Measurements from ENCODE around the gene CLIC2.

CLIC2 gene

GRCh38 chrX:155266439-155266838, 68.0 kb downstream of the CLIC2 start:
- no peaks in the 10 kb centered on the region for H3K9me3 ChIP-seq (ENCODE audit: low read depth, low read length)
- TF ChIP-seq POLR2AphosphoS5 (IDR thresholded peaks at IDR 0.05; ENCODE audit: borderline replicate concordance, low read depth, low read length): no peak
- no peak for TF ChIP-seq FOXP2 (optimal IDR thresholded peaks at IDR 0.05; ENCODE audit: control extremely low read depth, extremely low read length, insufficient read depth)
- TF ChIP-seq EZH2 (IDR thresholded peaks at IDR 0.05): no peak
- no peaks in the 10 kb centered on the region for H3K36me3 ChIP-seq (ENCODE audit: insufficient read depth, low read length)
- DNase-seq (ENCODE audit: low read depth, low spot score): no peak
- no peak overlapping the region for H3K4me3 ChIP-seq
- H3K27ac ChIP-seq: no peak overlapping the region
- H3K9ac ChIP-seq (ENCODE audit: insufficient read length): no peak overlapping the region

GRCh38 chrX:155263854-155264628, 70.4 kb downstream of the CLIC2 start, which contains the start of gene RAB39B:
Gene RAB39B, minus strand, starts transcription at chrX:155264491. Its CDS starts 203 bp downstream, at chrX:155264288.
- Histone ChIP-seq H3K36me3 (ENCODE audit: insufficient read depth, low read length) (no peaks in the 10 kb centered on the region), H3K9ac (ENCODE audit: insufficient read length) (no peak within 1 kb of the TSS), H3K9me3 (ENCODE audit: low read depth, low read length) (no peaks in the 10 kb centered on the region), H3K27ac (no peak within 1 kb of the TSS), H3K4me3 (no peak within 1 kb of the TSS)
- no peak for TF ChIP-seq FOXP2 (optimal IDR thresholded peaks at IDR 0.05; ENCODE audit: control extremely low read depth, extremely low read length, insufficient read depth)
- TF ChIP-seq EZH2 (IDR thresholded peaks at IDR 0.05): no peak
- no peak for TF ChIP-seq POLR2AphosphoS5 (IDR thresholded peaks at IDR 0.05; ENCODE audit: borderline replicate concordance, low read depth, low read length)
- DNase-seq (ENCODE audit: low read depth, low spot score): no peak

GRCh38 chrX:155262970-155263754, 71.3 kb downstream of the CLIC2 start:
- H3K4me3 ChIP-seq: peak overlapping the region; percentile 1; the same call in 1 of the 2 replicates
- TF ChIP-seq EZH2 (IDR thresholded peaks at IDR 0.05): no peak
- no peak for TF ChIP-seq POLR2AphosphoS5 (IDR thresholded peaks at IDR 0.05; ENCODE audit: borderline replicate concordance, low read depth, low read length)
- 0 out of 2 replicates have a peak overlapping the region, but pooled peaks have one; percentile 21 for H3K27ac ChIP-seq
- no peak overlapping the region for H3K9ac ChIP-seq (ENCODE audit: insufficient read length)
- peak; percentile 34 for DNase-seq (ENCODE audit: low read depth, low spot score)
- H3K36me3 ChIP-seq (ENCODE audit: insufficient read depth, low read length): no peaks in the 10 kb centered on the region
- no peaks in the 10 kb centered on the region for H3K9me3 ChIP-seq (ENCODE audit: low read depth, low read length)

- Histone ChIP-seq H3K9ac (ENCODE audit: insufficient read length) (no peak overlapping the region), H3K27ac (no peak overlapping the region), H3K9me3 (ENCODE audit: low read depth, low read length) (no peaks in the 10 kb centered on the region), H3K36me3 (ENCODE audit: insufficient read depth, low read length) (no peaks in the 10 kb centered on the region), H3K4me3 (no peak overlapping the region)
- no peak for DNase-seq (ENCODE audit: low read depth, low spot score)
- TF ChIP-seq FOXP2 (optimal IDR thresholded peaks at IDR 0.05; ENCODE audit: control extremely low read depth, extremely low read length, insufficient read depth) (no peak), EZH2 (IDR thresholded peaks at IDR 0.05) (no peak), POLR2AphosphoS5 (IDR thresholded peaks at IDR 0.05; ENCODE audit: borderline replicate concordance, low read depth, low read length) (no peak)
Observed at GRCh38 chrX:155259752-155260151, 74.7 kb downstream of the CLIC2 start.

GRCh38 chrX:155251391-155251790, 83.0 kb downstream of the CLIC2 start:
- TF ChIP-seq FOXP2 (optimal IDR thresholded peaks at IDR 0.05; ENCODE audit: control extremely low read depth, extremely low read length, insufficient read depth) (no peak), EZH2 (IDR thresholded peaks at IDR 0.05) (no peak), POLR2AphosphoS5 (IDR thresholded peaks at IDR 0.05; ENCODE audit: borderline replicate concordance, low read depth, low read length) (no peak)
- Histone ChIP-seq H3K27ac (0 out of 2 replicates have a peak overlapping the region, but pooled peaks have one; percentile 6), H3K9ac (ENCODE audit: insufficient read length) (no peak overlapping the region), H3K9me3 (ENCODE audit: low read depth, low read length) (no peaks in the 10 kb centered on the region), H3K36me3 (ENCODE audit: insufficient read depth, low read length) (no peaks in the 10 kb centered on the region), H3K4me3 (peak overlapping the region; percentile 47)
- peak; percentile 18 for DNase-seq (ENCODE audit: low read depth, low spot score)

- DNase-seq (ENCODE audit: low read depth, low spot score): no peak
- no peaks in the 10 kb centered on the region for H3K9me3 ChIP-seq (ENCODE audit: low read depth, low read length)
- no peak overlapping the region for H3K9ac ChIP-seq (ENCODE audit: insufficient read length)
- H3K36me3 ChIP-seq (ENCODE audit: insufficient read depth, low read length): no peaks in the 10 kb centered on the region
- H3K4me3 ChIP-seq: no peak overlapping the region
- no peak overlapping the region for H3K27ac ChIP-seq
- no peak for TF ChIP-seq EZH2 (IDR thresholded peaks at IDR 0.05)
- no peak for TF ChIP-seq POLR2AphosphoS5 (IDR thresholded peaks at IDR 0.05; ENCODE audit: borderline replicate concordance, low read depth, low read length)
- no peak for TF ChIP-seq FOXP2 (optimal IDR thresholded peaks at IDR 0.05; ENCODE audit: control extremely low read depth, extremely low read length, insufficient read depth)
Observed at GRCh38 chrX:155247497-155247896, 86.9 kb downstream of the CLIC2 start.

- Histone ChIP-seq H3K36me3 (ENCODE audit: insufficient read depth, low read length) (no peaks in the 10 kb centered on the region), H3K4me3 (no peak overlapping the region), H3K9ac (ENCODE audit: insufficient read length) (no peak overlapping the region), H3K9me3 (ENCODE audit: low read depth, low read length) (no peaks in the 10 kb centered on the region), H3K27ac (no peak overlapping the region)
- DNase-seq (ENCODE audit: low read depth, low spot score): no peak
- TF ChIP-seq FOXP2 (optimal IDR thresholded peaks at IDR 0.05; ENCODE audit: control extremely low read depth, extremely low read length, insufficient read depth) (no peak), POLR2AphosphoS5 (IDR thresholded peaks at IDR 0.05; ENCODE audit: borderline replicate concordance, low read depth, low read length) (no peak), EZH2 (IDR thresholded peaks at IDR 0.05) (no peak)
Observed at GRCh38 chrX:155246748-155247147, 87.7 kb downstream of the CLIC2 start.

GRCh38 chrX:155242300-155242699, 92.1 kb downstream of the CLIC2 start:
- TF ChIP-seq EZH2 (IDR thresholded peaks at IDR 0.05): no peak
- no peak for TF ChIP-seq FOXP2 (optimal IDR thresholded peaks at IDR 0.05; ENCODE audit: control extremely low read depth, extremely low read length, insufficient read depth)
- no peak for TF ChIP-seq POLR2AphosphoS5 (IDR thresholded peaks at IDR 0.05; ENCODE audit: borderline replicate concordance, low read depth, low read length)
- Histone ChIP-seq H3K36me3 (ENCODE audit: insufficient read depth, low read length) (peaks cover 17% of the 10 kb centered on the region; the same call in 1 of the 2 replicates), H3K9ac (ENCODE audit: insufficient read length) (no peak overlapping the region), H3K27ac (no peak overlapping the region), H3K9me3 (ENCODE audit: low read depth, low read length) (no peaks in the 10 kb centered on the region), H3K4me3 (no peak overlapping the region)
- DNase-seq (ENCODE audit: low read depth, low spot score): no peak
